Activated naive CD4-positive, alpha-beta T cell treated with anti-CD3 and anti-CD28 coated beads, Interleukin-2, amount 10 ng/mL, durations not matched to agents 7 days and 5 days (primary cell): ENCODE measurements around the gene FAM186B.

Experiments used
- CTCF ChIA-PET: fragments of 350-600 bp; sonication (Branson Sonifier 250); formaldehyde crosslinking; loops from one replicate; lab custom pipeline; 2021; ENCODE audit warnings: antibody characterized with exemption; lab: Charles Lee
- DNase-seq: peaks from one replicate; pipeline ENCODE4 v3.0.0-alpha.2; 2020
- H3K27ac Mint-ChIP-seq: one replicate; pipeline ENCODE4 v1.8.0; 2021; ENCODE audit warnings: mild to moderate bottlenecking, moderate library complexity, mixed read lengths
- H3K27me3 Mint-ChIP-seq: one replicate; pipeline ENCODE4 v1.8.0; 2021; ENCODE audit warnings: mild to moderate bottlenecking, mixed read lengths
- H3K36me3 Mint-ChIP-seq: one replicate; pipeline ENCODE4 v1.8.0; 2021; ENCODE audit warnings: mixed read lengths
- H3K4me1 Mint-ChIP-seq: one replicate; pipeline ENCODE4 v1.8.0; 2021; ENCODE audit warnings: mixed read lengths
- H3K4me3 Mint-ChIP-seq: one replicate; pipeline ENCODE4 v1.8.0; 2021; ENCODE audit warnings: mild to moderate bottlenecking, moderate library complexity, mixed read lengths
- H3K9me3 Mint-ChIP-seq: one replicate; pipeline ENCODE4 v1.8.0; 2021; ENCODE audit warnings: mixed read lengths

The FAM186B gene

DNA sequence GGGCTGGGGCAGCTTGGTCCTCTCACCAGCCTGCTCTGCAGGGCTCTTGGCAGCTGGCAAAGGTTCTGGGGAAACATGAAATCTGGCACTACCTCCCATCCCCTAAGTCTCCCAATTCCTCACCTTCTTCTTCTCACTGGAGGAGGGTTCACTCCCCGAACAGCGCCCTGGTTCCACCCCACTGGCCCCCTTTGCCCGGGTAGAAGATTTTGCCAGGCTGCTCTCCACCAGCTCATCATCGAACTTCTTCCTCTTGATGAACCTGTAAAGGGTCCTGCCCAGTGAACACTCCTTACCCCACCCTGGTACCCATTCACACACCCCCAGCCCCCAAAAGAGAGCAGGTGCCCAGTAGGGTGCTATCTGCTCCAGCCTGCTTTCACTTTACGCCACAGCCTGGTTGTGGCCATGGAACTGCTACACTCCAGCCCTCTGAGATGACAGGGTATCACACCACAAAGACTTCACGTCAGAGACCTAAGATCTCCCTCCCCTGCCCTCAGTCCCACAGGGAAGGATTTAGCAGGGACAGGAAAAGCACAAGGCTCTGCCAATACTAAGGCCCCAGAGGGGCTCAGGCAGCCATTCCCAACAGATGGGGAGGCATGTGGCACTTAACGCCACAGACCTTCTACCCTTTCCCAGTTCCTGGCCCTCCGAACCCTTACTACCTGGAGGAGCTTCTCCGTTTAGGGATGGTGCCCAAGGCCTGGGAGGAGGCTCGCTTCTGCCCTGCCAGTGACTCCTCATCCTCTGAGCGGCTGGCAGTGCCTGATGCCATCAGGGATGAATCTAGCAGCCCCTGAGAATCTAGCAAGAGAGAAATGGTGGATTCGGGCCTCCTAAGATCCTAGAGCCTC lies 39.8 kb downstream of the FAM186B start:
- H3K36me3 Mint-ChIP-seq: peaks cover 44% of the 10 kb centered on the region
- no peaks in the 10 kb centered on the region for H3K27me3 Mint-ChIP-seq
- peak overlapping the region; percentile 48 for H3K4me3 Mint-ChIP-seq
- H3K4me1 Mint-ChIP-seq: peaks cover 68% of the 10 kb centered on the region
- CTCF ChIA-PET: interaction anchor here (0.6 to 6.4 kb wide), 8 partner anchors 9 to 206 kb away, joined by 3 to 42 read pairs (median 4); partner anchors contain the start of gene PRPF40B
- no peak for DNase-seq
- H3K27ac Mint-ChIP-seq: peak overlapping the region; percentile 83
- no peaks in the 10 kb centered on the region for H3K9me3 Mint-ChIP-seq

DNA sequence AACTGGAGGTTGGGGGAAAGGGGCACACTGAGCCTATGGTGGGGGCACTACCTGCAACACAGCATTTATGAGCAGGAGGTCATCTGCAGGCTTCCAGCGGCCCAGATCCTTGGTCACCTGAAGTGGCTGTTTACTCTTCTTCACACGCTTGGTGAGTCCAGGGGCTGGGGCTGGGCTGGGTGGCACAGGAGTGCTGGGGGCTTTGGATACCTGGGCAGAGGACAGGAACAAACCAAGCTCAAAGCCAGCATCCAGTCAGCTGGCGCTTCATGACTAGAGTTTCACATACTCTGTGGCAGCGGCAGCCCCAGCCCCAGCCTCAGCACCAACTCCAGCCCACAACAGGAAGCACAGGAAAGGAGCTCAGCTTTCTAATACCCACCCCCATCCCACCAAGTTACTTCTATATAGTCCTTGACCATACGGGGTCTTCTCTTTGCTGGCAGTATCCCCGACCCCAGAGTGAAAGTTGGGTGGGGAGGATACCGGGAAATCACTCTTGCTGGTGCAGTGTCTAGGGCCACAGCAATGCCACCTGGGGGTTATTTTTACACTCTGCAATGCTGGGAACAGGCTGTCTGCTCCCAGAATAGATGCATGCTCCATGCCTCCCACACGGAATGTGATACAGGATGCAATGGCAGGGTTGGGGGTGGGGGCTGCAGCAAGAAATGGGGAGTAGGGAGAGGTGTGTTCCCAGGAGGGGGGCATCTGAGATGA lies 40.6 kb downstream of the FAM186B start:
- Mint-ChIP-seq H3K36me3 (peaks cover 48% of the 10 kb centered on the region), H3K4me1 (peaks cover 71% of the 10 kb centered on the region), H3K27ac (peak overlapping the region; percentile 83), H3K9me3 (no peaks in the 10 kb centered on the region), H3K27me3 (no peaks in the 10 kb centered on the region), H3K4me3 (peak overlapping the region; percentile 48)
- DNase-seq: peak; percentile 55
- CTCF ChIA-PET: interaction anchor here (0.6 to 6.4 kb wide), 7 partner anchors 8 to 206 kb away, joined by 3 to 42 read pairs (median 4); partner anchors contain the start of gene PRPF40B

DNA sequence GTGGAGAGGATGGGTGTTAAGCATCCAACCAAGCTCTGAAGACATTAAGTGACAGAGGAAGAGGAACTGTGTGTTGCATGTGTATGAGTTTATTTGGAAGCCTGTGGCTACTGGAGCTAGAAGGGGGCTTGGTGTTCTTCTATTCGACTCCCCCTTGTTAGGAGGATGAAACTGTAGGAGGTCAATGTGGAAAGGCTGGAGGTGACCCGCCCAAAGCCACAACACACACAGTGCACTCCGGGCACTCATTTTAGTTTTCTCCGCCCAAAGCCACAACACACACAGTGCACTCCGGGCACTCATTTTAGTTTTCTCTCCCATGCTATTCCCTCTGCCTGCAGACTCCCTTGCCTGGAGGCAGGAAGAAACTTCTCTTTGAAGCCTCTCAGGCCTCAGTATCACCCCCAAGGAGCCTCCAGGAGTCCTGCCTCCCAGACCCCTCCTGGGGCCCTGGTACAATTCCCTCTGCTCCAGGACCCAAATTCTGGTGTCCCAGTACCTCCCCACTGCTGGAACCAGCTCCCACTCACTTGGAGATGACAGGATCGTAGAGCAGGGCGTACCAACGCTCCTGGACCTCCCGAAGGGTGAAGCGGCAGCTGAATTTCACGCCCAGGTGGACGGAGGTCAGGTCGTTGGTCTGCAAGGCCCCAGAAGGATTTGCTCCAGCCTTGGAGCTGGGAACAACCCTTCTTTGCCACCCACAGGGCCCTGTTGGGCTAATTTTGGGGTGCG lies 41.3 kb downstream of the FAM186B start:
- no peaks in the 10 kb centered on the region for H3K9me3 Mint-ChIP-seq
- H3K36me3 Mint-ChIP-seq: peaks cover 51% of the 10 kb centered on the region
- peak overlapping the region; percentile 44 for H3K4me3 Mint-ChIP-seq
- H3K27ac Mint-ChIP-seq: peak overlapping the region; percentile 83
- CTCF ChIA-PET: interaction anchor here (1.0 to 6.4 kb wide), 5 partner anchors 10 to 205 kb away, joined by 3 to 42 read pairs (median 4); partner anchors contain the start of gene PRPF40B
- H3K27me3 Mint-ChIP-seq: no peaks in the 10 kb centered on the region
- H3K4me1 Mint-ChIP-seq: peaks cover 71% of the 10 kb centered on the region
- DNase-seq: no peak

DNA sequence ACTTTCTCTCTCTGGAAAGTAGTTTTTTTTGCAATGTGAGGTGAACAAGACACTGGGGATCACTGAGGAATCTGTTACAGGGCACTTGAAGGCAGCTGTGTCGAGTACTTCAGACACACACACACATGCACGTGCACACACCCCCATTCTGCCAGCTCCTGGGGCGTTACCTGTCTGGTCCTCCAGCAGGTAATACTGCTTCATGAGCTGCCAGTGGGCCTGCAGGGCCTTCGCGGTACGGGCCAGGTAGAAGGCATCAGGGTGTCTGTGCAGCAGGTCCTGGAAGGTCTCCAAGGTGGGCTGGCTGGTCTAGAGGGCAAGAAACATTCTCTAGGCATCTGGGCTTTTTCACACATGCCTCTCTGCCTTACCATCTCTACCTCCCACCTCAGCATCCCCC lies 42.6 kb downstream of the FAM186B start:
- no peaks in the 10 kb centered on the region for H3K27me3 Mint-ChIP-seq
- no peak for DNase-seq
- H3K9me3 Mint-ChIP-seq: no peaks in the 10 kb centered on the region
- CTCF ChIA-PET: interaction anchor here (0.9 to 6.4 kb wide), 3 partner anchors 9 to 267 kb away, joined by 3 to 42 read pairs (median 3); no protein-coding TSS in a partner anchor
- peaks cover 51% of the 10 kb centered on the region for H3K36me3 Mint-ChIP-seq
- no peak overlapping the region for H3K27ac Mint-ChIP-seq
- H3K4me1 Mint-ChIP-seq: peaks cover 64% of the 10 kb centered on the region
- no peak overlapping the region for H3K4me3 Mint-ChIP-seq

DNA sequence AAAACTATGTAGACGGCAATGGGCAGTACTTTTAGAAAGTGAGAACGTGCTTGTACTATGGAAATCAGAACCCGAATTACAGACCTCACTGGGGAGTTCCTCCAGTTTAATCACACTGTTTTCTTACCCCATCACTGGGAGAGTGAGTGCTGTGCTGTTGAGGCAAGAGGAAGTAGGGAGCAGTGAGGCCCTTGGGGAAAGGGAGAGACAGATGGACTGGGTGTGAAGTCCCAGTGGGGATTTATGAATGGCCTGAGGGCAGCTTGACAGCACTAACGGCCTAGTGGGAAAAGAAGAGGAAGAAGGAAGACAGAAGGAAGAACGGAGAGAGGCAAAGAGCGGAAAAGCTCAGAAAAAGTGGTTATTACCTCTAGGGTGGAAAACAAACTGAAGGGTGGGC lies 43.2 kb downstream of the FAM186B start:
- Mint-ChIP-seq H3K27me3 (no peaks in the 10 kb centered on the region), H3K27ac (no peak overlapping the region), H3K4me1 (peaks cover 60% of the 10 kb centered on the region), H3K9me3 (no peaks in the 10 kb centered on the region), H3K4me3 (no peak overlapping the region), H3K36me3 (peaks cover 51% of the 10 kb centered on the region)
- CTCF ChIA-PET: interaction anchor here (0.6 to 6.4 kb wide), 4 partner anchors 8 to 52 kb away, joined by 3 to 42 read pairs (median 3); no protein-coding TSS in a partner anchor
- DNase-seq: no peak

DNA sequence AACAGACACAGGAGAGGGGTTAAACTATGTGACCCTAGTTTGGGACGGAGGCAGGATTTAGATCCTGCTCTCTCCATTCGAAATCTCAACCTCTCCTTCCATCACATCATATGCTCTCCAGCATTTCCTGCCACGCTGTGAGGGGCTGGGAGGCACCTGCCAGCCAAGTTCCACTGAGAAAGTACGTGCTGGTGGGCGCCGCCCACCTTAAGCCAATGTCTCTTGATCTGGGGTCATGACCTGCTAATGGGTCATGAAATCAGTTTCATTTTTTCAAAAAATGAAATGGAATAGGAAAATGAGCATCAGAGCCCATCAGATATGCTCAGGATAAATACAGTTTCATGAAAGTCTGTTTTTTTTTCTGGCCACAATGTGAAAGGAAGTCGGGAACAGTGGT lies 44.7 kb downstream of the FAM186B start:
- peaks cover 59% of the 10 kb centered on the region for H3K36me3 Mint-ChIP-seq
- H3K4me3 Mint-ChIP-seq: no peak overlapping the region
- no peak for DNase-seq
- CTCF ChIA-PET: interaction anchor here (0.8 to 0.9 kb wide), 2 partner anchors 20 to 203 kb away, joined by 3 to 4 read pairs; no protein-coding TSS in a partner anchor
- H3K27ac Mint-ChIP-seq: peak overlapping the region; percentile 73
- peaks cover 47% of the 10 kb centered on the region for H3K4me1 Mint-ChIP-seq
- H3K9me3 Mint-ChIP-seq: no peaks in the 10 kb centered on the region
- H3K27me3 Mint-ChIP-seq: no peaks in the 10 kb centered on the region

DNA sequence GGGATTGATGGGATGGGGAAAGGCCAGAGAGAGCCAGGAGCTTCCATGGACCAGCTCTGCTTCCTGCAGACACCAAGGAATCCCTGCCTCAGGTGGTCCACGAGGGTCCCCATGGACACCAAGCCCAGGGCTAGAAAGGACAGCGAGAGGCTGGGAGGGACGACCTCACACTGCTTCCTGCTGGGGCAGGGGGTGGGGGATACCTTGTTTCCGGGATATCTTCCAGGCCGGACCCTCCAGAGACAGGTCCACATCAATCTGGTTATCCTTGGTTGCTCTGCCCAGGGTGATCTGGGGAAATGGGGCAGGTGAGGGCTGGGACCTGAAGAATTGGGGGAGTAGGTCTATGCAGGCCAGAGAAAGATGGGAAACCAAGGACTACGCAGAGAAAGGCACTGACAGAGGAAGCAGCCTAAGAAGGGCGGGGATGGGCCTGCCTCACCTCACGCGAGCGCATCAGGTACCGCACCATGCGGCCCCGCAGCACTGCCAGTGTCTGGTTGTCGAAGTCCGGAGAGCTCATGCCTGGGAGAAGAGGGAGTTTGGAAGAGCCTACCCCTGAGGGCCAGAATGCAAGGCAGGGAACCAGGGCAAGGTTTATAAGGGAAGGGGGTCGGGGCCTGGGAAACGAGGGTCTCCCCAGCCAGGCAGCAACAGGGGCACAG lies 46.3 kb downstream of the FAM186B start:
- Mint-ChIP-seq H3K4me3 (no peak overlapping the region), H3K27me3 (no peaks in the 10 kb centered on the region), H3K36me3 (peaks cover 45% of the 10 kb centered on the region), H3K9me3 (no peaks in the 10 kb centered on the region), H3K27ac (no peak overlapping the region), H3K4me1 (peaks cover 32% of the 10 kb centered on the region)
- no peak for DNase-seq
- CTCF ChIA-PET: interaction anchor here (1.2 to 1.3 kb wide), 2 partner anchors 21 to 22 kb away, joined by 3 read pairs; no protein-coding TSS in a partner anchor

DNA sequence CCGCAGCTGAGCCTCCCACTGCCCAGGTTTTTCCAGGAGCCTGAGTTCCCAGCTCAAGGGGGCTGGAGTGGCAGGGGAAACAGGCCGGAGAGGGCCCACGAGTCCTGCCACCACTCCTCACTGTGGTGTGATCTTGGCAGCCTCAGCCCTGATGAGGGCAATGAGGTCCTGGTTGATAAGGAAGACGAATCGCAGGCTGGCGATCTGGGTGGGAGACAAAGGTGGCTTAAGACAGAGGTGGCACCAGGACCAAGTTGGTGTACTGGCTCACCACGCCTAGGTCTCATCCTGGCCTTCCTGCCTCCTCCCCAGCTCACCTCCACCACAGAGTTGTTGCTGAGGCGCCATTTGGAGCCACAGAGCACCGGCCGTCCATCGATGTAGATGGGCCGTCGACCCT lies 46.9 kb downstream of the FAM186B start:
- H3K9me3 Mint-ChIP-seq: no peaks in the 10 kb centered on the region
- H3K36me3 Mint-ChIP-seq: peaks cover 39% of the 10 kb centered on the region
- H3K4me3 Mint-ChIP-seq: no peak overlapping the region
- no peak for DNase-seq
- H3K4me1 Mint-ChIP-seq: peaks cover 26% of the 10 kb centered on the region
- CTCF ChIA-PET: interaction anchor here (1.2 to 1.3 kb wide), 2 partner anchors 21 to 22 kb away, joined by 3 read pairs; no protein-coding TSS in a partner anchor
- no peak overlapping the region for H3K27ac Mint-ChIP-seq
- H3K27me3 Mint-ChIP-seq: no peaks in the 10 kb centered on the region

DNA sequence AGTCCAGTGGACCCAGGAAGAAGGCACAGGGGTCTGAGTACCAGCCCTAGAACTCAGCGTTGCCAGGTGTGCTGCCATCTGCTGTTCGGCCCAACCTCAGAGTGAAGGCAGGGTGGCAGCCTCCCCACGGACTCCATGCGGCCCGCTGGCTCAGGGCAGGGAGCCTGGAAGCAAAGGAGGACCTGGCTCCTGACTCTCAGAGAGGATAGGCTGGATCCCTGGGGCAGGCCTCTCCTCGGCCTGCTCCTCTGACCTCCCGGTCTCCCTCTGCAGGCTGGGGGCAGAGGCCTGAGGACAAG lies 47.6 kb downstream of the FAM186B start:
- Mint-ChIP-seq H3K36me3 (peaks cover 32% of the 10 kb centered on the region), H3K4me3 (no peak overlapping the region), H3K9me3 (no peaks in the 10 kb centered on the region), H3K27ac (no peak overlapping the region), H3K4me1 (peaks cover 21% of the 10 kb centered on the region), H3K27me3 (no peaks in the 10 kb centered on the region)
- DNase-seq: no peak
- CTCF ChIA-PET: interaction anchor here (1.2 to 1.3 kb wide), 2 partner anchors 22 to 23 kb away, joined by 3 read pairs; no protein-coding TSS in a partner anchor

DNA sequence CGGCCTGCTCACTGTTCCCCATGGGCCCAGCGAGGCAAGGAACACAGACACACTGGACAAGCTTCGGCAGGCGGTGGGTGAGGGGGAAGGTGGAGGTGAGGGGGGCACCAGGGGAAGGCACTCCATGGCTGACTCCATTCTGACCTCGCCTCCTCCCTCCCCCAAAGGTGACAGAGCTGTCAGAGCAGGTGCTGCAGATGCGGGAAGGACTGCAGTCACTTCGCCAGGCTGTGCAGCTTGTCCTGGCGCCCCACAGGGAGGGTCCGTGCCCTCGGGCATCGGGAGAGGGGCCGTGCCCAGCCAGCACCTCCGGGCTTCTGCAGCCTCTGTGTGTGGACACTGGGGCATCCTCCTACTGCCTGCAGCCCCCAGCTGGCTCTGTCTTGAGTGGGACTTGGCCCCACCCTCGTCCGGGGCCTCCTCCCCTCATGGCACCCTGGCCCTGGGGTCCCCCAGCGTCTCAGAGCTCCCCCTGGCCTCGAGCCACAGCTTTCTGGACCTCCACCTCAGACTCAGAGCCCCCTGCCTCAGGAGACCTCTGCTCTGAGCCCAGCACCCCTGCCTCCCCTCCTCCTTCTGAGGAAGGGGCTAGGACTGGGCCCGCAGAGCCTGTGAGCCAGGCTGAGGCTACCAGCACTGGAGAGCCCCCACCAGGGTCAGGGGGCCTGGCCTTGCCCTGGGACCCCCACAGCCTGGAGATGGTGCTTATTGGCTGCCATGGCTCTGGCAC lies 48.1 kb downstream of the FAM186B start:
- H3K4me1 Mint-ChIP-seq: peaks cover 18% of the 10 kb centered on the region
- H3K27ac Mint-ChIP-seq: no peak overlapping the region
- H3K36me3 Mint-ChIP-seq: peaks cover 28% of the 10 kb centered on the region
- CTCF ChIA-PET: interaction anchor here (1.1 to 1.2 kb wide), 2 partner anchors 8 to 23 kb away, joined by 3 read pairs; no protein-coding TSS in a partner anchor
- no peak overlapping the region for H3K4me3 Mint-ChIP-seq
- DNase-seq: peak; percentile 14
- peaks cover 5% of the 10 kb centered on the region for H3K27me3 Mint-ChIP-seq
- H3K9me3 Mint-ChIP-seq: no peaks in the 10 kb centered on the region

DNA sequence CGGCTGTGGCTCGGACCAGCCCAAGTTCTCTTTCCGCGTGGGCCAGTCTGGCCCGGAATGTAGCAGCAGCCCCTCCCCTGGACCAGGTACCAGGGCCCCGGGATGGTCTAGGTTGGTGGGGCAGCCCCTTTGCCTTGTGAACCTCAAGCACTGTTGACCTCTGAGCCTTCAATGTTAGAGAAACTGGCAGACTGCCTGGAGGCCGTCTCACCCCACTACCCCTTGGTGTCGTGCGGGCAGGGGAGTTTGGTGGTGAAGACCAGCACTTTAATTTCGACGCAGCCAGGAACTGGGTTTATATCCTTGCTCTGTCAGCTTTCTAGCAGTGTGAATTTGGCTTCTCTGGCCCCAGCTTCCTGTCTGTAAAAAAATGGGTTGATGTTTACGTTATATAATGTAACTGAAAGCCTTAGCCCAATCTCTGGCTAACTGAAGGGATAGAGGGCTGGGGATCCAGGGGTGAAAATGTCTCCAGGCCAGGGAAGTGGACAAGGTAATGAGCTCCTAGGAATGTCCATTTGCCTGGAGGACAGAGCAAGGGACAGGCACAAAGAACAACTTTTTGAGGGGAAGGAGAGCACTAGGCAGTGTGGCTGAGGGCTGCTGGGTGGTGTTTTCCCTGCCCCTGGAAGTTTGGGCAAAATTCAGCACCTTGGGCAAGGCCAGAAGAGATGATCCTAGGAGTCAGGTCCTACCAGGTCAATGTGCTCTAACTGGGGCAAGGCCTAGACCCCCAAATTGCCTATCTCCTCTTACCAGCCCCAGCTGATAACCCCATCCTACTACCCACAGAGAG lies 48.9 kb downstream of the FAM186B start:
- peak overlapping the region; percentile 58 for H3K27ac Mint-ChIP-seq
- peaks cover 12% of the 10 kb centered on the region for H3K27me3 Mint-ChIP-seq
- peaks cover 22% of the 10 kb centered on the region for H3K36me3 Mint-ChIP-seq
- no peaks in the 10 kb centered on the region for H3K9me3 Mint-ChIP-seq
- H3K4me3 Mint-ChIP-seq: no peak overlapping the region
- peaks cover 15% of the 10 kb centered on the region for H3K4me1 Mint-ChIP-seq
- CTCF ChIA-PET: interaction anchor here (1.1 kb wide), 1 partner anchor 8 kb away, joined by 3 read pairs; no protein-coding TSS in a partner anchor
- no peak for DNase-seq
